Measurements from ENCODE around the gene SBK1.
"Not testable (repeated sequence)": the region's sequence is repeated elsewhere in the genome, so short reads cannot be mapped to it uniquely, and the experiment has no call there.

SBK1 gene

GRCh38 chr16:28362600-28362999 is 70.3 kb downstream of the SBK1 start:
- DNase-seq: not testable (repeated sequence)

GRCh38 chr16:28363408-28363807 is 71.1 kb downstream of the SBK1 start, which contains the start of gene NPIPB6:
Gene NPIPB6, minus strand, starts transcription at chr16:28363508. Its CDS starts 686 bp downstream, at chr16:28362822.
- DNase-seq: not testable (repeated sequence)

GRCh38 chr16:28364268-28365173 is 72.2 kb downstream of the SBK1 start:
- DNase-seq: not testable (repeated sequence)

GRCh38 chr16:28367926-28368325 is 75.6 kb downstream of the SBK1 start:
- not testable (repeated sequence) for DNase-seq
